Loucy (cell line): ENCODE measurements around the gene SORCS2.

ENCODE experiments used
- H2AFZ ChIP-seq: fragments of 200-600 bp; sonication (generic); 2 replicates; pipeline ENCODE4 v1.6.0; 2016; ENCODE audit warnings: antibody characterized with exemption, mild to moderate bottlenecking, low read length, moderate library complexity
- H3F3A ChIP-seq: fragments of 200-600 bp; 2 replicates; pipeline ENCODE4 v1.6.0; 2016; ENCODE audit warnings: antibody characterized with exemption, low read depth, mild to moderate bottlenecking
- H3K27me3 ChIP-seq: fragments of 200-600 bp; sonication (generic); 2 replicates; pipeline ENCODE4 v1.6.1; 2014; ENCODE audit warnings: low read length, mild to moderate bottlenecking; ENCODE audit not compliant: insufficient read depth, poor library complexity, severe bottlenecking
- H3K36me3 ChIP-seq: fragments of 200-600 bp; sonication (generic); 2 replicates; pipeline ENCODE4 v1.6.1; 2016; ENCODE audit warnings: low read length; ENCODE audit not compliant: insufficient read depth
- H3K4me1 ChIP-seq: fragments of 200-600 bp; sonication (generic); 2 replicates; pipeline ENCODE4 v1.5.1; 2014; ENCODE audit warnings: low read length, mild to moderate bottlenecking; ENCODE audit not compliant: insufficient read depth, poor library complexity, severe bottlenecking
- H3K4me2 ChIP-seq: fragments of 200-600 bp; sonication (generic); 2 replicates; pipeline ENCODE4 v1.6.0; 2014; ENCODE audit warnings: antibody characterized with exemption, low read length, low read depth, mild to moderate bottlenecking; ENCODE audit not compliant: poor library complexity, severe bottlenecking
- H3K4me3 ChIP-seq: fragments of 200-600 bp; sonication (generic); 2 replicates; pipeline ENCODE4 v1.5.1; 2014; ENCODE audit warnings: low read length, mild to moderate bottlenecking, mixed read lengths; ENCODE audit not compliant: poor library complexity, severe bottlenecking
- H3K79me2 ChIP-seq: fragments of 200-600 bp; sonication (generic); 2 replicates; pipeline ENCODE4 v1.6.1; 2014; ENCODE audit warnings: low read length; ENCODE audit not compliant: insufficient read depth
- H3K9ac ChIP-seq: fragments of 200-600 bp; sonication (generic); 2 replicates; pipeline ENCODE4 v1.6.0; 2014; ENCODE audit warnings: mild to moderate bottlenecking, low read depth, low read length, moderate library complexity; ENCODE audit not compliant: poor library complexity, severe bottlenecking
- H3K9me2 ChIP-seq: fragments of 200-600 bp; sonication (generic); replicated peaks from 2 replicates; pipeline ENCODE4 v1.6.1; 2016; ENCODE audit warnings: low read depth, low read length, mixed read lengths
- H3K9me3 ChIP-seq: fragments of 200-600 bp; sonication (generic); 2 replicates; pipeline ENCODE4 v1.6.1; 2014; ENCODE audit warnings: mild to moderate bottlenecking, antibody characterized with exemption, low read length, low read depth; ENCODE audit not compliant: insufficient read depth
- H4K20me1 ChIP-seq: fragments of 200-600 bp; sonication (generic); 2 replicates; pipeline ENCODE4 v1.6.0; 2014; ENCODE audit warnings: antibody characterized with exemption, low read length, mild to moderate bottlenecking; ENCODE audit not compliant: insufficient read depth, poor library complexity, severe bottlenecking
- EZH2phosphoT487 ChIP-seq: fragments of 200-600 bp; IDR thresholded peaks from 2 replicates; pipeline ENCODE4 v1.6.1; 2018; ENCODE audit warnings: antibody characterized with exemption, mild to moderate bottlenecking, moderate library complexity, borderline replicate concordance
- TF ChIP-seq, protein P1 (sequence below): fragments of 200-600 bp; sonication (generic); conservative IDR thresholded peaks from 2 replicates; pipeline ENCODE4 v1.5.1; 2014; ENCODE audit warnings: mild to moderate bottlenecking, antibody characterized with exemption, low read length

Gene SORCS2

DNA sequence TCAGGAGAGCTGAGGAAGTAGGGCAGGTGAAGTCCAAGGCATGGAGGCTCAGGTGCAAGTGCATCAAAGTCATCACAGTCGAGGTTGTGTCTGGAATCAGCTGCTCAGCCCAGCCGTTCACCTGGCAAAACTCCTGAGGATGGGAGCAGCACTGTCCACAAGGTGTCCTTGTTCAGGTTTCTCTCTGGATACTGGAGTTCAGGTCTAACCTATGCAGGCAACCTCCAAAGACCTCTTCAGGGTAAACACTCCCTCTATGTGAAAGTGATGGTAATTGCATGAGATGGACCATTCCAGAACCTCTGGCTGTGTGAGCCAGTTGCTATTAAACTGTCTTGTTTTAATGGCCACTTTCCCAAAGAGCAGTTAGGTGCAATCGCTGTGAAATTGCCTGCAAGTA, 362.6 kb downstream of the SORCS2 start:
- no peaks in the 10 kb centered on the region for H3K4me1 ChIP-seq
- H3K36me3 ChIP-seq: no peaks in the 10 kb centered on the region
- TF ChIP-seq, protein P1, sequence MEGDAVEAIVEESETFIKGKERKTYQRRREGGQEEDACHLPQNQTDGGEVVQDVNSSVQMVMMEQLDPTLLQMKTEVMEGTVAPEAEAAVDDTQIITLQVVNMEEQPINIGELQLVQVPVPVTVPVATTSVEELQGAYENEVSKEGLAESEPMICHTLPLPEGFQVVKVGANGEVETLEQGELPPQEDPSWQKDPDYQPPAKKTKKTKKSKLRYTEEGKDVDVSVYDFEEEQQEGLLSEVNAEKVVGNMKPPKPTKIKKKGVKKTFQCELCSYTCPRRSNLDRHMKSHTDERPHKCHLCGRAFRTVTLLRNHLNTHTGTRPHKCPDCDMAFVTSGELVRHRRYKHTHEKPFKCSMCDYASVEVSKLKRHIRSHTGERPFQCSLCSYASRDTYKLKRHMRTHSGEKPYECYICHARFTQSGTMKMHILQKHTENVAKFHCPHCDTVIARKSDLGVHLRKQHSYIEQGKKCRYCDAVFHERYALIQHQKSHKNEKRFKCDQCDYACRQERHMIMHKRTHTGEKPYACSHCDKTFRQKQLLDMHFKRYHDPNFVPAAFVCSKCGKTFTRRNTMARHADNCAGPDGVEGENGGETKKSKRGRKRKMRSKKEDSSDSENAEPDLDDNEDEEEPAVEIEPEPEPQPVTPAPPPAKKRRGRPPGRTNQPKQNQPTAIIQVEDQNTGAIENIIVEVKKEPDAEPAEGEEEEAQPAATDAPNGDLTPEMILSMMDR: no peak
- TF ChIP-seq EZH2phosphoT487: no peak
- no peak overlapping the region for H3K4me2 ChIP-seq
- H3K4me3 ChIP-seq: no peak overlapping the region
- H3K9ac ChIP-seq: no peak overlapping the region
- H3F3A ChIP-seq: no peaks in the 10 kb centered on the region
- H4K20me1 ChIP-seq: no peaks in the 10 kb centered on the region
- no peaks in the 10 kb centered on the region for H3K27me3 ChIP-seq
- H3K79me2 ChIP-seq: no peaks in the 10 kb centered on the region
- no peak overlapping the region for H2AFZ ChIP-seq
- H3K9me3 ChIP-seq: peaks cover 35% of the 10 kb centered on the region; the same call in 1 of the 2 replicates
- H3K9me2 ChIP-seq: no peaks in the 10 kb centered on the region

DNA sequence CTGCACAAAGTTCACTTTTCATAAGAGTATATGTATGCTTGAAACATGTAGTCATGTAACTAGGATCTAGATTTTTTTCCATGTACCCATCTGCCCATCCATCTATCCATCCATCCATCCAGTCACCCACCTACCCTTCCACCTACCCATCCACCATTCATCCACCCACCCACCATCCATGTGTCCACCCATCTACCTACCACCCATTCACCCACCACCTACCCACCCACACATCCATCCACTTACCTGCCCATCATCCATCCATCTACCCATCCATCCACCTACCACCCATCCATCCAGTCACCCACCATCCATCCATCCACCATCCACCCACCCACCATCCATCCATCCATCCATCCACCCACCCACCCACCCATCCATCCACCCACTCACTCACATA, 364.2 kb downstream of the SORCS2 start:
- peaks cover 34% of the 10 kb centered on the region; the same call in 1 of the 2 replicates for H3K9me3 ChIP-seq
- no peak overlapping the region for H3K4me2 ChIP-seq
- H3K4me1 ChIP-seq: no peaks in the 10 kb centered on the region
- H2AFZ ChIP-seq: no peak overlapping the region
- H3K27me3 ChIP-seq: no peaks in the 10 kb centered on the region
- no peaks in the 10 kb centered on the region for H4K20me1 ChIP-seq
- no peaks in the 10 kb centered on the region for H3K79me2 ChIP-seq
- H3K36me3 ChIP-seq: no peaks in the 10 kb centered on the region
- H3K9ac ChIP-seq: no peak overlapping the region
- H3K9me2 ChIP-seq: no peaks in the 10 kb centered on the region
- TF ChIP-seq, protein P1: no peak
- TF ChIP-seq EZH2phosphoT487: no peak
- no peak overlapping the region for H3K4me3 ChIP-seq
- no peaks in the 10 kb centered on the region for H3F3A ChIP-seq

DNA sequence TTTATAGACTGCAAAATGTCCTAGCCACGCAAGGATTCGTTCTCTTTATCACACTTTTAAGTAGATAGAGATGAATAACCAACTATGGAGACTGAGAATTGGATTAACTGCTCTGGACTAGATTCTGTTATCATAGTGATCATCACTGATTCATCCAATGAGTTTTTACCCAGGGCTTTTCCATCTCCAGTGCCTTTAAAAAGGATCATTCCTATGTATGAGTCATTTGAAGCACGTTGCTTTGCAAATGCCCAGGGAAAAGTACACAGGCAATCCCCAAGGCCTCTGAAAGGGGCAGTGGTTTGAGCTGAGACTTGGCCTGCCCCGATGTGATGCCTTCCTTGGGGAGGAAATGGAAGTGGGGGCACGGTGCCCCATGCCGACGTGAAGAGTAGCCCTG, 365.1 kb downstream of the SORCS2 start:
- TF ChIP-seq, protein P1: no peak
- no peak for TF ChIP-seq EZH2phosphoT487
- H3K4me3 ChIP-seq: no peak overlapping the region
- H4K20me1 ChIP-seq: no peaks in the 10 kb centered on the region
- no peak overlapping the region for H3K9ac ChIP-seq
- H3K79me2 ChIP-seq: no peaks in the 10 kb centered on the region
- no peaks in the 10 kb centered on the region for H3K36me3 ChIP-seq
- H3F3A ChIP-seq: no peaks in the 10 kb centered on the region
- no peaks in the 10 kb centered on the region for H3K27me3 ChIP-seq
- no peaks in the 10 kb centered on the region for H3K4me1 ChIP-seq
- H3K9me2 ChIP-seq: no peaks in the 10 kb centered on the region
- H3K9me3 ChIP-seq: peaks cover 31% of the 10 kb centered on the region; the same call in 1 of the 2 replicates
- H2AFZ ChIP-seq: no peak overlapping the region
- no peak overlapping the region for H3K4me2 ChIP-seq
